DMS153 treated with DMSO at 0.1 percent for 48 hours (cell line): ENCODE results near the gene IPO13.

Experiments
- DNase-seq: peaks from one replicate; lab custom pipeline; 2025; ENCODE audit not compliant: unreplicated experiment; lab: John Stamatoyannopoulos, UW

Gene IPO13

DNA sequence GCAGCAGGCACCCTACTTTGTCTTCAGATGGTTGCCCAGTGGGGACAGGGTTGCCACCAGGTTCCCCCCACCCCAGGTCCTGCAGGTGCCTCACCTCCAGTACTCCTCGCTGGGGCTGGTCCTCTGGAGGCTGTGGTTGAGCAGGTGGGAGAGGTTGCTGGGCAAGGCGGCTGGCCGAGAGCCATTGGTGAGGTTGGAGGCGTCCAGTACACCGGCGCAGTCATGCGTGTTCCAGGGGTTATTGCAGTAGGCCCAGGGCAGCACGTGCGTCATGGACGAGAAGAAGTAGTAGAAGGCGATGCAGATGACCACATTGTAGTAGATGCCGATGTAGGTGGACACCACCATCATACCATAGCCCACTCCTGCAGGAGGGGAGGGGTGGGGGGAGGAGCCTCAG is 61.5 kb downstream of the IPO13 start:
- no peak for DNase-seq

DNA sequence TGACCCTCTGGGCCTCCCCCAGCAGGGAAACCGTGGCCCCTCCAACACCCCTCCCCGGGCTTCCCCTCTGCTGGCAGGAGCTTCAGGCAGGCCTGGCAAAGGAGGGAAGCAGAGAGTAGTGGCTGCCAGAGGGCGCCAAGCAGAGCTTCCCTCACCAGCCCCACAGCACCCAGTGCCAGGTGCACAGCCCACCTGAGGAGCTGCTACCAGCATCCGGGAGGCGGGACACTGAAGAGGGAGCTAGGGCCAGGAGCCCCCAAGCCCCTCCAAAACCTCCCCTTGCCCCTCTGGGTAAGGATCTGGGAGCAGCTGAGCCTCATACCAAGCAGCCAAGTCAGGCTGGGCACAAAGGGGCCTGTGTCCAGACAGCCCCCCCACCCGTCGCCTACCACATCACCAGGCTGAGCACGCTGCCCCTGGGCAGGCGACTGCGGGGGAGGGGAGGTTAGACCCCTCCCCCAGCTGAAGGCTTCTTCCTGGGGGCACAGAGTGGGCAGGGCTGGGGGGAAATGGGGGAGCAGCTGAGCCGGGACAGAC is 64.3 kb downstream of the IPO13 start:
- DNase-seq = no peak

DNA sequence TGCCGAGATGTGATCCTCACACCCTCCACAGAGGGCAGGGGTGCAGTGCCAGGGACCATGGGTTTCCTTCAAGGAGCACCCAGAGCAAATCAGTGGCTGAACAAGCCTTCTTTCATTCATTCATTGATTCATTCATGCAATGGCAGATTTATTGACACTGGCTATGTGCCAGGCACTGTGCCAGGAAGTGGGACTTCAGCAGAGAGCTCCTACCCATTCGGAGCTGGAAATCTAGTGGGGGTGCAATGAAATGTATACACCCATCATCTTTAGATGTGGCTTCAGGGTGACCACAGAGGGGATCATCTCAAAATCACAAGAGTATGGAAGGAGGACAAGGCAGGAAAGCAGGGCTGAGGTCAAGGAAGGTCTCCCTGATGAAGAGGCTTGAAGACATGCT is 65.7 kb downstream of the IPO13 start:
- peak; percentile 23 for DNase-seq

DNA sequence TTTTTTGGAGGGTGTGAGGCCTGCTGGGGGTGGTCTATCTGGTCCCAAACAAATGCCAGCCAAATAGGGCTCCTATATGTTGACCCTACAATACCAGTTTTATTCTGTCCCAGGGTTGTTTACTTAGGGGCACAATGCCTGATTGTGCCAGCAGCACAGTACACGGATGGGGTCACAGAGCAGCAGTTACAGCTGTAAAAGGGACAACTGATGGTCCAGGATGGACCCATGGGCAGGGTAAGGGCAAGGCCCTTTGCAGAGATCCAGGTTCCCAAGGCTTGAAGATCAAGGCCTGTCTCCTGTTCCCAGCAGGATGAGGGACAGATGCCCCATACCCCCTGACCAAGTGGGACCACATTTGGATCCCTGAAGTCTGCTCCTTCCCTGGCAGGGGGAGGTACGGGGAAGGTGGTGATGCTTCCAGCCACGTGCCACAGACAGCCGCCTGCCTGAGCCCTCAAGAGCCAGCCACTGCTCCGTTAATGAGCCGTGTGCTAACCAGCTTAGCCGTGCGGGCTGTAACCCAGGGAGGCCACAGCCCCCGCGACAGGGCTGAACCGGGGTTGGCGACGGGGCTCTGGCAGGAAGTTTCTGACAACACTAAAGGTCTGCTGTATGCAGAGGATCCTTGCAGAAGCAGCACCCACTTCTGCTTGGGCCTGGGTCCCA is 66.3 kb downstream of the IPO13 start:
- no peak for DNase-seq

DNA sequence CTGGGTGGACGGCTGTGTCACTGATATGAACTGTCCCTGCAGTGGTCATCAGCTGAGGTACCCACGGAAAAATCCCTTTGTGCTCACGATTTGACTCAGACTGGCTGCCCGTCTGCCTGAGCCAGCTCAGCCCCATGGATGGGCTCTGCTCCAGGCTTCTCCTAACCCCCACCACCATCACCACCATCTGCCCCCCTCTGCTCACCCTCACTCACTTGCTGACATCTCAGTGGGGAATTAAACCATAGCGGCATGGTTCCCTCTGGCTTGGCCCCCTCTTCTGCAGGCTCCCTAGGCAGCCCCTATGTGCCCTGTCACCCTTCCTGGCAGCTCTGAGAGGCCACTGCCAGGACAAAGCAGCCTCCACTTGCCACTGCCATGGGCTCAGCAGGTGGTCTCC is 67.2 kb downstream of the IPO13 start:
- DNase-seq = no peak

DNA sequence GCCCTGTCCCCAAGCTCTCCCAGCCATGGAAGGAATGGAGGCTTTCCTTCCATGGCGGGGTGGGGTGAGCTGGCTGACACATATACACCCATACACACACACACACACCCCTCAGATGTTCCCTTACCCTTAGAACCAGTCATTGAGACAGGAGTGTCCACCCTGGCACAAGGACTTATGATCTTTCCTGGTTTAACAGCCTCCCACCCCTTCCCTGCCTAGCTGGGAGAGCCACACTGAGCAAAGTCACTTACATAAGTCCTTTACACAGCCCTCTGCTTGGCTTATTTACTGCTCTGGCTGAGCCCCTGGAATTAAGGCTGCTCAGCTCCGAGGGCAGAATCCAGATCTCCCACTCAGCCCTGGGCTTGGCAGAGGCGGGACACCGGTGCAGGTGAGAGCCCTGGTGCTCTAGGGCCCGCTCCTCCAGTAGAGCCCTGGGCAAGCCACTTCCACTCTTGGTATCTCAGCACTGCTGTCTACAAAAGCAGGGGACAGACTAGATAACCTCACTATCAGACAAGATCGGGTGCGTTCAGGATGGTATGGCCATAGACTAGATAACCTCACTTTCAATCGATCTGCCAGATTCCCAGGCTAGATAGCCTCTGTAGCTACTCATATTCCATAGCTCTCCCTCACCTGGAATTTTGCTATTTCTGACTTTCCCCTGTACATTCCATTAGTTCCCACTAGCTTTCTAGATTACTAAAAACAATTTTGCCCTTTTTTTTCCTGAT is 67.8 kb downstream of the IPO13 start:
- no peak for DNase-seq

DNA sequence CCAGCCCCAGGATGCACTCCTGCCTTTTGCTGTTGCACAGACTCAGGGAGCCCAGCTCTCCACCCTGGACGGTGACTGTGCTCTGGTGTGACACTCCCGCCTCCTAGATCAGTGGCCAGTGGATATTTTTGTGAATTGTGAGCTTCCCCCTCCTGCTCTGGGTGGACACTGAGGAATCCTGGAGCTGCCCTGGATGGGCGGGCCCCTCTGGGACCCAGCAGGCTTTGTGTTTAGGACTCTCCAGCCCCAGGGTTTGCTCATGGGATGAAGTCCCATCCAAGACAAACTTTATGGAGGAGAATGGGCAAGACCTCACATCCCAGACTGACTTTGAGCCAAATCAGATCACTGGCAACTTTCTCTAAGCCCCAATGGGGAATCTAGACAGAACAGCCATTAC is 68.5 kb downstream of the IPO13 start:
- no peak for DNase-seq

DNA sequence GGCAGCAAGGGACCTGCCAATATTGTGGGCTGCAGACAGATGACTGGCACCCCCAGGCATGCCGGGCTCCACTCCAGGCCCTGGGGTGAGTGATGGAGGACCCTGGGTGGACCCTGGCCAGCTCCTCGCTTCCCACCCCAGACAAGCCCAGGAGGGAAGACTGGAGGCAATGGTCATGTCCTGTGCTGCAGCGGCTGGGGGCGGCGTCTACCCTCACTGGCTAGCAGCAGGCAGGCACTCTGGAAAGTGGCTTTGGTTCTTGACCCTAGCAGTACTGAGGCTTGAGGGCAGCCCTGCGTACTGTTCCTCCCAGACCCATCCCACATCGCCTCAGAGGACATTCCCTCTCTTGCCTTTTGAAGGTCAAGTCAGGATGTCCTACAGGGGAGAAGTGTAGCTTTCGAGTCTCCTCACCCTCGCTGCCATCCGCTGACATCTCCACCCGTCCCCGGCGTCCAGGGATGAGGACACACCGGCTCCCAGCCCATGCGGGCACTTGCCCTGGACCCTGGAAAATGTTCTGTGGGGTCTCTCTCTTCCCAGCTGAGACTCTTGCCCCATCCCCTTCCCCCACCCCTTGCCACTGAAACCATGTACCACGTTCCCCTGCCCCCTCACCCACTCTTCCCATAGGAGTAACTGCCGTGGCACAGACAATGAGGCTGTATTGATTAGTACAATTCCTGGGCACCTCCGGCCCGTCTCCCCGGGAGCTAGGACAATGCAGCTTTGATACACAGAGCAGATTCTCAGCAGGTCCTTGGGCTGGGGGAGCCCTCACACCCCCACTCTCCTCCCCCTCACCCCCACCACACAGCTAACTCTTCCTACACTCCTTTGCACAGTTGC is 69.5 kb downstream of the IPO13 start:
- DNase-seq = no peak

DNA sequence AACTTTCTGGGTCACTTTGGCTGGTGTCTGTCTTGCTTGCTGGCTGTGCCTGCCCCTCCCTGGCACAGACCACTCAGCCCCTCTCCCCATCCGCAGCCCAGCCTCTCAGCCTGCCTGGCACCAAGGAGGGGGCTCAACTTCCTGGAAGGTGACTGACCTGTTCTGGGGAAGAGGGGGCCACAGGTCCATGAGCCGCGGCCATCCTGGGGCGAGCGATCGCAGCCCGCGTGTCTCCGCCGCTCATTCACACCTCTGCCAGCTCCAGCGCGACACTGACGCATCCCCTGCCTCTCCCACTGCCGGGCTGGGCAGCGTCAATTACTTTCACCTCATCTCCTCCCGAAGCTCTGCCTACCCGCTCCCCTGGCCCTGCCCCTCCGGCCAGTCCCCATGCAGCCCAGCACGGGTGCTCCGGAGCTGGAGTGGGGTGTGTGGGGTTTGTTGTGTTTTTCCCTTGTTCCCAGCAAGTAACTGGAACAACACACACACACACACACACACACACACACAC is 70.2 kb downstream of the IPO13 start:
- no peak for DNase-seq
